ENCODE data around the gene PEAK1. TPM values are rescaled to one million over a fixed set of nuclear protein-coding genes. Genes with fewer than 3 reads are reported as not detected.

The PEAK1 gene
- total RNA-seq, 1 experiment from 2014 or later: 18.4 TPM

- Mint-ChIP-seq H3K27ac (ENCODE audit: unreplicated experiment) (no peak overlapping the region), H3K27me3 (ENCODE audit: insufficient read depth, unreplicated experiment) (no peaks in the 10 kb centered on the region), H3K4me1 (ENCODE audit: low read depth, unreplicated experiment) (peaks cover 21% of the 10 kb centered on the region), H3K9me3 (ENCODE audit: unreplicated experiment) (no peaks in the 10 kb centered on the region), H3K4me3 (ENCODE audit: unreplicated experiment) (no peak overlapping the region), H3K36me3 (ENCODE audit: insufficient read depth, unreplicated experiment) (no peaks in the 10 kb centered on the region)
- Histone ChIP-seq H3K36me3 (ENCODE audit: control insufficient read depth, insufficient read depth, low read length) (no peaks in the 10 kb centered on the region), H3K9me3 (no peaks in the 10 kb centered on the region), H3K27me3 (replicated peaks; ENCODE audit: control insufficient read depth, insufficient read depth, low read length) (no peaks in the 10 kb centered on the region), H3K4me3 (ENCODE audit: low read depth, low read length) (no peak overlapping the region), H3K4me1 (peaks cover 14% of the 10 kb centered on the region)
- DNase-seq: no peak
- CTCF ChIA-PET: no interaction called here
- POLR2A ChIA-PET: no interaction called here
- intact Hi-C loops (cut with micrococcal nuclease; ENCODE audit: unreplicated experiment): no loop called here
- BruUV-seq (replicated peaks): no TSS peak
- no peak for TF ChIP-seq CTCF (IDR thresholded peaks at IDR 0.05; ENCODE audit: insufficient read depth in 1 of 2, low read depth in 1 of 2, low read length in 1 of 2, severe bottlenecking in 1 of 2, unreplicated experiment in 1 of 2)
Observed at GRCh38 chr15:77226652-77227051, 193.3 kb downstream of the PEAK1 start.

GRCh38 chr15:77225646-77226045 lies 194.3 kb downstream of the PEAK1 start:
- Histone ChIP-seq H3K27me3 (replicated peaks; ENCODE audit: control insufficient read depth, insufficient read depth, low read length) (no peaks in the 10 kb centered on the region), H3K36me3 (ENCODE audit: control insufficient read depth, insufficient read depth, low read length) (no peaks in the 10 kb centered on the region), H3K9me3 (no peaks in the 10 kb centered on the region), H3K4me1 (peaks cover 14% of the 10 kb centered on the region), H3K4me3 (ENCODE audit: low read depth, low read length) (no peak overlapping the region)
- no peak for TF ChIP-seq CTCF (IDR thresholded peaks at IDR 0.05; ENCODE audit: insufficient read depth in 1 of 2, low read depth in 1 of 2, low read length in 1 of 2, severe bottlenecking in 1 of 2, unreplicated experiment in 1 of 2)
- CTCF ChIA-PET: no interaction called here
- POLR2A ChIA-PET: no interaction called here
- Mint-ChIP-seq H3K9me3 (ENCODE audit: unreplicated experiment) (no peaks in the 10 kb centered on the region), H3K36me3 (ENCODE audit: insufficient read depth, unreplicated experiment) (no peaks in the 10 kb centered on the region), H3K4me3 (ENCODE audit: unreplicated experiment) (no peak overlapping the region), H3K27ac (ENCODE audit: unreplicated experiment) (no peak overlapping the region), H3K27me3 (ENCODE audit: insufficient read depth, unreplicated experiment) (no peaks in the 10 kb centered on the region), H3K4me1 (ENCODE audit: low read depth, unreplicated experiment) (peaks cover 21% of the 10 kb centered on the region)
- BruUV-seq (replicated peaks): no TSS peak
- no peak for DNase-seq
- intact Hi-C loops (cut with micrococcal nuclease; ENCODE audit: unreplicated experiment): no loop called here

- H3K4me1 Mint-ChIP-seq (ENCODE audit: low read depth, unreplicated experiment): peaks cover 21% of the 10 kb centered on the region
- no peak for DNase-seq
- Histone ChIP-seq H3K4me3 (ENCODE audit: low read depth, low read length) (no peak overlapping the region), H3K27me3 (replicated peaks; ENCODE audit: control insufficient read depth, insufficient read depth, low read length) (no peaks in the 10 kb centered on the region), H3K9me3 (no peaks in the 10 kb centered on the region), H3K4me1 (peaks cover 14% of the 10 kb centered on the region), H3K36me3 (ENCODE audit: control insufficient read depth, insufficient read depth, low read length) (no peaks in the 10 kb centered on the region)
- no peaks in the 10 kb centered on the region for H3K36me3 Mint-ChIP-seq (ENCODE audit: insufficient read depth, unreplicated experiment)
- no peak overlapping the region for H3K27ac Mint-ChIP-seq (ENCODE audit: unreplicated experiment)
- no peaks in the 10 kb centered on the region for H3K9me3 Mint-ChIP-seq (ENCODE audit: unreplicated experiment)
- ChIA-PET CTCF (interaction anchor here (1.5 kb wide), 1 partner anchor 319 kb away, joined by 5 read pairs; no protein-coding TSS in a partner anchor), POLR2A (no interaction called here)
- no TSS peak for BruUV-seq (replicated peaks)
- intact Hi-C loops (cut with micrococcal nuclease; ENCODE audit: unreplicated experiment): no loop called here
- H3K4me3 Mint-ChIP-seq (ENCODE audit: unreplicated experiment): no peak overlapping the region
- TF ChIP-seq CTCF (IDR thresholded peaks at IDR 0.05; ENCODE audit: insufficient read depth in 1 of 2, low read depth in 1 of 2, low read length in 1 of 2, severe bottlenecking in 1 of 2, unreplicated experiment in 1 of 2): no peak
- H3K27me3 Mint-ChIP-seq (ENCODE audit: insufficient read depth, unreplicated experiment): no peaks in the 10 kb centered on the region
Observed at GRCh38 chr15:77225088-77225487, 194.8 kb downstream of the PEAK1 start.
